ENCODE data around the gene STK39.

The STK39 gene

DNA sequence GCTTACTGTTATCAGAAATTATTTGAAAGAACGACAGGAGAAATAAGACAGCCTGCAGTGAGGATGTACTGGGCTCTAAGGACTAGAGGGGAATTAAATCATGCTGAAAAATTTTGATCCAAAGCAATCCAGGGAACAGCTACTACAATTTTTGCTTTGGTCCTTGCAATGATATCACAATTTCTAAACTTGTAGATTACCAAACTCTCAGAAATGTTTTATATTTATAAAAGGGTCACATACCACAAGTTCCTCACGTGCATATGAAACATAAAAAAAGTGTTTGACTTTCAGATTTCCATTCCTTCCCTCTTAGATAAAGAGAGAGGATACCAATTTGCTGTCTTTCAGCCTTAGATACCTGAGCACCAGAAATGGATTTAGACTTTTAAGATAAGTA is 261.2 kb downstream of the STK39 start:
- DNase-seq: no peak

DNA sequence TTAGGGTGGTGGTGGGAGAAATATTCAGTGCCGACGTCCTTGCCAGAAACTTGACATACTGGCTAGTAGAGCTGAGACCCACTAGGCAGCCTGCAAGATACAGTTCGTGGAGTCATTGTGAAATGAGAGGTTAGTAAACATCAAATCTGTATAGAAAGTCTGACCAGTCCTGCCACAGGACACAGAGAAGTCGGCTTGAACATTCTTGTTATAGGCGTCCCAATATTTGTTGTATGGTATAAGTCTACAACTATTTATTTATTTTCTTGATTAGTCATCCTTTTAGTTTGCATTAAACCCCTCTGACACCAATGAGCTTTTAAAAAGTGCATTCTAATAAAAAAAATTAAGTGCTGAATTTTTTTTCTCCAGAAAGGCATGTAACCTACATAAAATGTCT is 265.4 kb downstream of the STK39 start:
- DNase-seq: no peak

DNA sequence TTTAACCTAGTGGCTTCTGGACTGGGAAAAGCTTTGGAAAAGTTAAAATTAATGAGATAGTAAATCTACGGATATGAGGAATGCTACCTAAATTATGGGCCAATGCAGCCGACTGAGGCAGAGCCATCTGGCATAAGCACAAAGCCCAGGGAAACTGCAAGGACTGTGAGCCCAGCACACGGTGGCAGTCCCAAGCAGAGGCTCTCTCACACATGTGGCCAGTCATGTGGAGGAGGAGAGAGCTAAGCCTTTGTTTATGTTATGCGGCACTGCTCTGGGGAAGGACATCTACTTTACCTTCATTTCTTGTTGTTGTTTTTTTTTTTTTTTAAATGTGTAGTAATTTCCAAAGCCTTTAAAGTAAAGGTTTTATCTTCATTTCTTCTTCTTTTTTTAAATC is 267.0 kb downstream of the STK39 start:
- no peak for DNase-seq

DNA sequence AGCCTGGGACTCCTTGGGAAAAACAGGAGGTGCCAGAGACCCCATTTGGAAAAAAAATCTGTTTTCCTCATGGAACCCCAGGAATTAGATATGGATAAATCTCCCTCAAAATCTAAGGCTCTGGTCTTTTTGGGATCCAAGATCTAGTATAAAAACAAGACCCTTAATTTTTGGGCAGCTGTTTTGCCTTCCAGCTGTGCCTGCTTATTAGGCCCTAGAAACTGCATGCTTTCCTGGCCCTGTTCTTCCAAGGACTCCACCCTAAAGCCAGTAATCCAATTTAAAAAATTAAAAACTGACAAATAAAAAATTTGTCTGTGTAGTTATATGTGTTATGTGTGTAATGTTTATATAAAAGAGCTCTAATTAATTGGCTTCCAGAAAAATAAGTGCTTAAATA is 274.6 kb downstream of the STK39 start:
- no peak for DNase-seq

DNA sequence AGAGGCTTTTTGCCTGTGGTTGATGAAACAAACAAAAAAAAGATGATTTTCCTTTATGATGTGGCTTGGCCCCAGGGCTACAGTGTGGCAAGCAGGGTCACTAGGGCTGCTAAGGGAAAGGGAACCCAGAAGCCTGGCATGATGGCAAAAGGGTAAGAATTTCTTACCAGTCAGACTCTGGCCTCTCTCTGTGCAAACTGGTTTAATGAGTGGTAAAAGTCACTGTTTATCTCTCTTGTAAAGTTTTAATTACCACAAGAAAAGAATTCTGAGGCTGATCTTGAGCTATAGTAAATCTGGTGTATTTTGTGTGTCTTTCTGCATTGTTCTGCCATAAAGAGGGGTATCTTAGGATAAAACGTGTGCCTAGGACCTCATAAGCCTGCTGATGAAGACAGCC is 275.4 kb downstream of the STK39 start:
- no peak for DNase-seq

DNA sequence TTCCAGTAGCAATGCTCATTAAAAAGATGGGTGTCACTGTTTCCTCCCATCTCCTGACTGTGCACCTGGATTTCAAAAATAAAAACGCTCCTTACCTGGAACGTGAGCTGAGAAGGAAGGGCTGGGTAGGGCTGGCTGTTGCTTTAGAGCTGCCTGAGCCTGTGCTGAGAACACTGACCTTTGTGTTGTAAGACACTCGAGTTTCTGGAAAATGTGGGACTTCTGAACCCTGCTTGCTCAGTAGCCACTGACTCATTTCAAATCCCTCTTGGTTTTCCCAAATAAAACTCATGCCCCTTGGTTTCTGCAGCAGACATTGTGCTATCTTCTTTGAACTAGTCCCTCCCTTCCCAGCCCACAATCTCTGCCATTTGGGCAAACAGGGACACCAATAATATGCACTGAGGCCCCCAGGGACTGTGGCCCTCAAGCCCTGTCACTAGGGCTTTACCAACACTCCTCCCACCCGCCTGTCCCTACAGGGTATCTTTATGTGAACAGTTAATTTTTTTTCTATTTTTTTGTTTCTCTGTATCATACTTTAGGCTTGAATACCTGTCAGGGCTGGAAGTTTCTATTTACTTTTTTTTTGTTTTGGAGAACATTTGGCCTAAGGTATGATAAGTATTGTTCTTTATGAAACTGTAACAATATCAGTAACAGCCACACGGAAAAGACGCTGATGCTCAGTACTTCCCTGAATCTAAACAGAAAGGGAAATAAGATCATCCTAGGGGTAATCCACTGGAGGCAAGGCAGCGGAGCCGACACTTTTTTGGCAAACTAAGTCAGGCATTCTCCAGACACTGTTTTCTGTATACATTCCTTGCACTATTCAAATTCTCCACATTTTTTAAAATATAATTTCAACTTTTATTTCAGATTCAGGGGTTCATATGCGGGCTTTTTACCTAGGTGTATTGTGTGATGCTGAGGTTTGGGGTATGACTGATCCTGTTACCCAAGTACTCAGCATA is 280.2 kb downstream of the STK39 start:
- DNase-seq: no peak

DNA sequence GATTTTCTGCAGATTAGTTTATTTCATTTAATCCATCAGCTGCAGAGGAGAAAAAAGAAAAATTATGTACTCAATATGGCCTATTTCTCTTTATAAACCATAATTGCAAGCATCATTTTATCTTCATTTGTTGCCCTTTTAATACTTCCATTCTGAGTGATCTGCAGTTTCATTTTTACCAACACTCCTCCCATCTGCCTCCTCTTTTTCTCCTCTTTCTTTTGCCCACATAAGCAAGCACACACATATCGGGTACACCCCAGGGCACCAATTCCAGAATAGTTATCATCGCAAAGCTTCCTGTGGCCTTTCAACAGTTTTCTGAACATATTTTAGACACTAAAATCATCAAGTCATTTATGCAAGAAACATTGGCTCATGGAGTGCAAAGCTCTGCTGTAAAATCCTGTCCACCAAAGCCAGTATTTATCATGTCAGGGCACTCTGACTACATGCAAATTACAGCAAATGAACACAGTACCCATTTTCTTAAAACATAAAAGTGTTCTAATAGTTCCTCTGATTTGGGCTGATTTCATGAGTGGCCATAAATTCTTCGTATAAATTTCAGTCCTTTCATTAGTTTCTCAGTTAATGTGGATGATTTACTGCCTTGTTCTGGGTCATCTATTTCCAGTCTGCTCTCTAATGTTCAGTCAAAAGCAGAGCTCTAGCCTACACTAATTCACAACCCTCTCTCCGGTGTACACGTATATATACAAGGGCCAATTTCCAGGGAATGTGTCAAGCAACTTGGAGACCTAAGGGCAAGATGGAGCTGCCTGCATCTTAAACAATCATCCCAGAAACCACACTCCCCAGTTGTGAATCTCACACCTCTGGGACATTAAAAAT is 281.3 kb downstream of the STK39 start:
- no peak for DNase-seq

DNA sequence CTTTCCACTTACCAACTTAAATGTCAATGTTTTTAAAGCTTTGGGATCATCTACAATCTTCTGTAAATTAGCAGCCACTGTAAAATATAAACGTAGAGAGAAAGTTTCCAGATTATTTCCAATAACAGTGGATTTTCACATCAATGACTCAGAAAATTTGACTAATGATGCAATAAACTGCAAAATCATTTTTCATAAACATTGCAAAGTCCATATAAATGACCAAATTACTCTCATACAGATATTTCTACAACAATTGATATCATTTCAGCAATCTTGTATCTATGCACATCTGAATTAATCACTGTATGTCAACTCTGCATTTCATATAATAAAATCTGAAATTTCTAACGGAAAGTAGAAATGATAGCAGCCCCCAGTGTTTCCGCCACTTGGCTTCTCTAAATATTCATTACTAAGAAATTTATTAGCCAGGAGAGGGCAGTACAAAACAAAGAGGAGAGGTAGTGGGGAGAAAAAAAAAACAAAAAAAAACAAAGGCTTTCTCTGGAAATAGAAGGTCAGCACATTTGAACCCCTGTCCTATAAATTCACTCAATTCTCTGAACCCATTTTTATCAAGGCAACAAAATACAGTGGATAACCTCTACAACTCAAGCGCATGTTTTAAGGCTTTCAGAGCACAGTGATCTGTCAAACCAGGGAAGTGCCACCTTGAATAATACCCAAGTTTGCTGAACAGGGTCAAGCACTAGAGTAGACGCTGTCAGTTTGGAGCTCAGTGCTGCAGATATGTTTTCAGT is 282.6 kb downstream of the STK39 start:
- no peak for DNase-seq

DNA sequence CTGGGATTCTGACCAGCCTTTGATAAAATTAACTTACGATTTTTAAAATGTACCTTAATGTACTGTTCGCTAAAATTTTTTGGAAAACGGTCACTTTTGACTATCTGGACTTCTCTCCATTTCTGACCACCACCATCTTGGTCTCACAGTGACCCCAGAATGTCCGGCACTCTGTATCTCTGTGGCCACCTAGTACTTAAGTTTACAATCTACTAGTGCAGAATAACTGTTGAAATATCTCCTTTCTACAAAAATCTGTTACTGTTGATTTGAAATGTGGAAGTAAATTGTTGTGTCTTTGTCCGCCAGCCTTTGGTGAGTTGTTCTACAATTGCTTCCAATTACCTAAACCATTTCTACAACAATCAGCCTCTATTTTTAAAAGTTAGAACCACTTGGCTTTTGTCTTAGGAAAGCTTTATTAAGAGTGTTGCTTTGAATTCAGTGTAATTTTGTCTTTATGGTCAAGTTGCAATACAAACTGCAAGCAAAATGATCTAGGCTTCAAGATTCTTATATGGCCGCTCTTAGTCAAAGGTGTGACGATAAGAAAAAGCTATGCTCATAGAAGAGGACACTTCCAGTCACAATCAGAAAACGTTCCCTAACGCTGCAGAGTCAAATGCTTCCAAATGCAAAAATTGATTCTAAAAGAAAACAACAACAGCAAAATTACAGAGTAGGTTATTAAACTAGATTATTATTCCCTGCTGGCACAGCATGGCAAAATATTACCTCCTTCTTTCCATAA is 283.3 kb downstream of the STK39 start:
- DNase-seq: no peak

DNA sequence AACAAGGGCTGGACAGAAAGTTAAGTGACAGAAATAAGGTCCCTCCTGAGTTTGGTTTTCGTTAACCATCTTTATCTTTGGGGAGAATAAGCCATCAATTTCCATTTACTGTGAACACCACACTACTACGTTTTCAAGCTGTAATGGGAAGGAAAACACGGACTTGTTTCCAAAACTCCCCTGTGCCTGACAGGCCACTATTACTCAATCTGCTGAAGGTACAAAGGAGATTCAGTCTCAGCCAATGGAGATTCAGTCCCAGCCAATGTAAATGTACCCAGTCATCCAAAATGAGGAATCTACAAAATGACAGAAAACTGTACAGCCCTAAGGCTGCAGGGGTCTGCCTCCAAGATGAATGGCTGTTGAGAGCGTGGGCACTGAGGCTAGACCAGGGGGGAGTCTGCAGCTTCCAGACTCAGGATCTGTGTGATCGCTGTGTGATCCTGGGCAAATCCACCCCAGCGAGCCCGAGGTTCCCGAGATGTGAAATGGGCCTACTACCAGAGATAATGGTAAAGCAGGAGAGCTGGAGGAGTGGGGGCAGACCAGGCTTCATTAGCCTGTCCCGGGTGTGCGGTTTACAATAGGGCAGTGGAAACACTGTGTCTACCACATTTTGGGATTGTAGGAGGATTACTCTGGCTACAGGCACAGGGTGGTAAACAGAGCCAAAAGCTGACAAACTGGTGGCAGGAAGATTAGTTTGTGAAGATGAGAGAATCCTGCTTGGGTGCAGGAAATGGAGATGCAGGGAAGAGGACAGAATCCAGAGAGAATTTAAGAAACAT is 284.8 kb downstream of the STK39 start:
- no peak for DNase-seq

DNA sequence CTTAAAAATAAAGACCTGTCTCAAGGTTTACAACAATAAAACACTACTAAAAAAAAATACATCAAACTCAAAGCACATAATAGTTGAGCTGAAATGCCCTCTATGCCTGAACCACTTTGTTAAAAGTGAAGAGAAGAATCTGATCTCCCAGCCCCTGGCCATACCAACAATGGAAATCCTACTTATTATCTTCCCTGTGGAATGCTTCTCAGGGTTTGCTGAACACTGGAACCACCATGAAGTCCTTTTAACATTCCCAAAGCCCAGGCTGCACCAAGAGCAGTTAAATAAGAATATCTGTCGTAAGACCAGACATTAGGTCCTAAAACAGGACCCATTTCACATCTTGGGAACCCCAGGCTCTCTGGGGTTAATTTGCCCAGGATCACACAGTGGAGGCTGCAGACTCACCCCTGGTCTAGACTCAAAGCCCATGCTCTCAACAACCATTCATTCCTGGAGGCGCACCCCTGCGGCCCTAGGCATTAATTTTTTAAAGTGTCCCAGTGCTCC is 285.8 kb downstream of the STK39 start:
- no peak for DNase-seq

DNA sequence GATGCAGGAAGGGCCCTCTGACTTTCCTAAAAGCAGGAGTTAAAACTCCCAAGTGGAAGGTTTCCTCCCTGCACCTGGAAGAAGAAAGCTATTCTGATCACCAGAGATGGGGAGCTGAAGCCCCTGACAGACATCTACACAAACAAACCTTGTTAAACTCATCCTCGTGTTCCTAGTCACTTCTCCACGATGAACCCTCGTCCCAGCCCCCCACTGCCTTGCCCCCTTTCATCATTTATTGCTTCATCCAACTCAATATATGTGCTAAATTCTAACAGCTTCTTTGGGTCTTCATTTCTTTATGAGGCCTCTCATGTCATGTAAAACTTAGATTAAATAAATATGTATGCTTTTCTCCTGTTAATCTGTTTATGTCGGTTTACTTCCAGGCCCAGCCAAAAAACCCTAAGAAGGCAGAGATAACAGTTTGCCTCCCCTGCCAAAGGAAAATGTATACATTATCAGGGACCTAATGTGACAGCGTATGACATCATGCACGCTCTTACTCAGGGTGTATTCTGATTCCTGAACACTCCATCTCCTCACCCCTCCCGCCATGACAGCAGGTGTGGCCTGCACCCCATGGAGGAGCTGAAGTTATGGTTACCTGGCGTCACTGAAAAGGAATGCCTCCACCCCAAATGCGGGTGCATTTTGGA is 287.2 kb downstream of the STK39 start:
- no peak for DNase-seq

DNA sequence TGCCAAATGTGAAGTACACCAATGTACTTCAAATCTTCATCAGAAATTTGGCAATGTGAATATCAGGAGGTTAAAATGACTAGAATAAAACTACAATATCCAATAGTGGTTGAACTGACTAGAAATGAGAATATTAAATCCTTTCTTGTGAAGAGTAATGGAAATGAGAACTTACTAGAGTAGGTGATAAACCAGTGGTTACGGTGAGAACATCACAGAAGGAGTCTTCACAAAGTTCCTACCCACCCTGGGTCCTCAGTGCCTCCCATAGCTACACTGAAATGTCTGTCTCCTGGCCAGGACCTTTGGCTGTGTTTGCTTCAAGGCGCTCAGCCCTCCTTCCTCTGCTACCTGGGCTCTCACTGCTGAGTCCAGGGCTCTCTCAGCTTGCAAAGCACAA is 289.7 kb downstream of the STK39 start:
- DNase-seq: no peak

DNA sequence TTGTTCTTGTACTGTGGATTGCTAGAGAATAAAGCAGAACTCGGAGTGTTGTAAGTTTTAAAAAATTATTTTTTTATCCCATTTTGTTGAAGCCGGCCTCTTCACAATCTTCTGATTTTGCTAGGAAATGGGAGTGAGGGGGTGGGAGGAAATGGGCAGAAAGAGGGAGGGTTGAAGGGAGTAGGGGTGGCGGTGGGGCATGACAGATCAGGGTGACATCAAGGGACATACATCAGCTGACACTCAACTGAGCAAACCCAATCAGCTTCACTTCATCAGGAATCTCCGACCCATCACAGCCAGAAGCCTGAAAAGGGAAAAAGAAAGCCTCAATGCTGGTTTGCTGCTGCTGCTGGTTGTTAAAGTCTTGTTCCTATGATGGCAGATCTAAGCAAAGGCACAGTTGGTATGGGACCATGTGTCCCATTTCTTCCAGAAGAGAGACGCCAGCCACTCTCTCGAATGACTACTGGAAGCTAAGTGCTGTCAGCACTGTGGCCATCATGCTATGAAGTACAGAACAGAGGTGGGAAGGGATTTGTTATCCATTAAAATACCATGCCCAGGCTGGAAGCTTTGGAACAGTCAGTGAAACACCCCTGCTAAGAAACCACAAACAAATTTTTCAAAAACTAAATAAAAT is 292.0 kb downstream of the STK39 start:
- no peak for DNase-seq

DNA sequence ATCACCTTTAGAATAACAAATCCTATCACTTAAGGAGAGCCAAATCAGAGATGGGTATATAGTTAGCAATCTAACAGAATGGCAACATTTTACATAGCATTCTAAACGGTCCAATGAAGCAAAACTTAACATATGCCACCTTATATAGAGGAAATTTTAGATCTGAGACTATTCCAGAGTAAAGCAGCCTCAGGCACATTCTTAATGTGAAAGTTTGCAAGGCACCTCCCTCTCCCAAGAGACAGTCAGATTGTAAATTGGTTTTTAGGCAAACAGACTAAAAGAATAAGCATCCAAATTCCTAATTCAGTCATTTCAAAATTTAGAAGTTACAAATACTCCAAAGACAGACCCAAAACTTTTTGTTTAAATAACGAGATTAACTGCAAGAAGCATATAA is 292.9 kb downstream of the STK39 start:
- DNase-seq: no peak

DNA sequence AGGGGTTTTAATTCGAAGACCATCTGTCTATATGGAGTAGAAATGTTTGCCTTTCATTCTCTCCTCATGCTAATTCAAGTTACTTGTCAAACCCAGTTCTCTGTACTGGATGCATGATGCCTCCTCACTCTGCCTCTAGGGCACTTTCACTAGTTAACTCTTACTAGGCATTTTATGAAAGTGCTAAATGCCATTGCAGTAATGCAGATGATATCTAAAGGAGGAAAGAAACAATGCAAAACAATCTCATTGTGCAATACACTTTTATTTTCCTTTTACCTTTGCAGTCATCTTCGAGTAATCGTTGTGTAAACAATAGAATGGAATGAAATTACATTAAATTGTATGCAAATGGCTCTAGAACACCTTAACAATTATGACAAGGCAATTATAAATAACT is 293.6 kb downstream of the STK39 start:
- DNase-seq: no peak

DNA sequence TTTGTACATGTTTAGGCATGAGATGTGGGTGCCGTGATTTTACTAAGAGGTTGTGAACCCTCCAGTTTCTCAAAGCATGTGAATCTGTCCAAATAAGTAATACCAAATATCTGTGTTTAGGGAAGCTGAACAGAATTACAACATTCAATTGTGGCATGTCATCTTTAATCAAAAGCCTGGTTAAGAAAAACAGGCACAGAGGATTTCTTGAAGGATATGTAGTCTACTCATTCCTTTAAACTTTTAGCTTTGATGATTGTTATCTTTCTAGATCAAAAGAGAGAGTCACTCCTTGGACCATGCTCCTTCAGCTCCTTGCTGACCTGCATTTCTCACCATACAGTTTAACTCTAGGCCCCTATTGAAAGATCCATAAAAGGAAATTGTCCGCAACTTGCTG is 296.8 kb downstream of the STK39 start:
- DNase-seq: no peak

DNA sequence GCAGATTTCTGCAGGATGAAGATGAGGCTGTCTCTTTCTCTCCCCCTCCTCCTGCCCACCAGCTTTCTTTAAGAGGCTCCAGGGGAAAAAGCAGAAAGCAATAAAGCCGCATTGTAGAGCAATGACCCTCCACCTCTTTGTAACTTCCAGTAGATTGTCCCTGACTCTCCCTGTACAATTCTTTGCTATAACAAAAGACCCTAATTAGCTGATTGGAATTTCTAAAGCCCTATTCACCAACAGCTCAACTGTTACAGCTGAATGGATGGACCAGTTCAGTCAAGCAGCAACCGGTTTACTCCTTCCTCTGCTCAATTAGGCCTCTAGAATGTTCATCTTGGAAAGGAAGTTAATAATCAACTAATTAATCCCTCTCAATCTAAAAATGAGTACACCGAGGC is 301.0 kb downstream of the STK39 start:
- DNase-seq: no peak

DNA sequence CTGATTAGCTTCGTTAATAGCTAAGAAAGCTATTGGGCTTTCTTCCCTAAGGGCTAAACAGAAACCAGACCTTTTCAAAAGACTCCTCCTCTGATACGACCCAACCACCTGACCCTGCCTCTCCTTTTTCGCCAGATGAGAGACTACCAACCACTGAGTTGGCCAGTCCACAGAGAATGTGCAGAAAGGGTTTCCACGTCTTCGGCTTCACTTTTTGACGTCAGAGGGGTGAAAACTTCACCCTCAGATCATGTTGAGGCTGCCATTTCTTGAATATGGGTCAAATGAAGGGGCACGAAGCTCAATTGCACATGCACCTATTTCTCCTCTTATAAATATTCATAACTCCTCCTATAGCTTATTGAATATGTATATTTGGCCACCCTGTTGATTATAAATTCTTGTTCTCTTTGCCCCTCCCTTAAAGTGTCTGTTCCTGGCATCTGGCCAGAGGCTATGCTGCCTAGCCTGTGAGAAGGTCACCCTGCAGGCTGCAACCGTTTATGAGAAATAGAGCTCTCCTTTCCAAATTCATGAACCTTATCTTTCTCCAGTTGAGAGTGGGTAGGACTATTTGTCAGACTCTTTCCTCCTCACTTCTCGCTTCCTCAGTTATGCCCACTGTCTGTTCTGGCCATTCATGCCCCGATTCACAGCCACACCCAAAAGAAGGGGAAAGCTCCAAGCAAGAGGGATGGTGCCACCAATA is 301.6 kb downstream of the STK39 start:
- DNase-seq: no peak

Measured in GF-D8 (cell line).